Hematopoietic multipotent progenitor cell treated with erythropoietin and hydrocortisone succinate and interleukin-3 and kit ligand, for 15 days (in vitro differentiated cells): Measurements from ENCODE around the gene SPATA31E1.
"Not testable (repeated sequence)": the region's sequence is repeated elsewhere in the genome, so short reads cannot be mapped to it uniquely, and the experiment has no call there.

Experiments used
- DNase-seq: peaks from one replicate; pipeline ENCODE4 v3.0.0-alpha.2; 2015; ENCODE audit warnings: low spot score

SPATA31E1 gene

GRCh38 chr9:87882627-87883026, at the start of gene SPATA31E1:
Gene SPATA31E1, plus strand, starts transcription at chr9:87882877. Its CDS starts 15 bp downstream, at chr9:87882892.
- no peak for DNase-seq

- DNase-seq = peak; percentile 51
Measured at GRCh38 chr9:87834357-87834756, 48.3 kb upstream of the SPATA31E1 start.

GRCh38 chr9:87836536-87836935, 46.1 kb upstream of the SPATA31E1 start:
- DNase-seq = no peak

- no peak for DNase-seq
Measured at GRCh38 chr9:87836951-87837705, 45.5 kb upstream of the SPATA31E1 start.

- DNase-seq = no peak
Measured at GRCh38 chr9:87840134-87840533, 42.5 kb upstream of the SPATA31E1 start.

- no peak for DNase-seq
Measured at GRCh38 chr9:87842878-87843585, 39.6 kb upstream of the SPATA31E1 start.

- no peak for DNase-seq
Measured at GRCh38 chr9:87844506-87844905, 38.2 kb upstream of the SPATA31E1 start.

- not testable (repeated sequence) for DNase-seq
Measured at GRCh38 chr9:87847817-87848216, 34.9 kb upstream of the SPATA31E1 start.

- no peak for DNase-seq
Measured at GRCh38 chr9:87849144-87849758, 33.4 kb upstream of the SPATA31E1 start.

GRCh38 chr9:87850391-87850790, 32.3 kb upstream of the SPATA31E1 start:
- DNase-seq = no peak

- not testable (repeated sequence) for DNase-seq
Measured at GRCh38 chr9:87851186-87851585, 31.5 kb upstream of the SPATA31E1 start.

- no peak for DNase-seq
Measured at GRCh38 chr9:87853302-87853701, 29.4 kb upstream of the SPATA31E1 start.

- no peak for DNase-seq
Measured at GRCh38 chr9:87853876-87854579, 28.6 kb upstream of the SPATA31E1 start.

GRCh38 chr9:87854580-87854955, 28.1 kb upstream of the SPATA31E1 start:
- DNase-seq = no peak

GRCh38 chr9:87855061-87855460, 27.6 kb upstream of the SPATA31E1 start:
- DNase-seq = no peak

- DNase-seq = no peak
Measured at GRCh38 chr9:87857141-87857947, 25.3 kb upstream of the SPATA31E1 start.

GRCh38 chr9:87857948-87858335, 24.7 kb upstream of the SPATA31E1 start:
- no peak for DNase-seq

- DNase-seq = no peak
Measured at GRCh38 chr9:87859137-87859536, 23.5 kb upstream of the SPATA31E1 start.

- no peak for DNase-seq
Measured at GRCh38 chr9:87859786-87860185, 22.9 kb upstream of the SPATA31E1 start.

GRCh38 chr9:87861332-87861731, 21.3 kb upstream of the SPATA31E1 start:
- no peak for DNase-seq

- DNase-seq = no peak
Measured at GRCh38 chr9:87862536-87863268, 20.0 kb upstream of the SPATA31E1 start.
